MM.1S (cell line): ENCODE results near the gene OOSP2.

Source experiments
- EZH2phosphoT487 ChIP-seq: fragments of 300-600 bp; sonication (generic); IDR thresholded peaks from 2 replicates; pipeline ENCODE4 v1.6.1; 2018; ENCODE audit warnings: antibody characterized with exemption, low read length
- TF ChIP-seq, protein P1 (sequence below): fragments of 300-600 bp; sonication (generic); IDR thresholded peaks from 2 replicates; pipeline ENCODE4 v1.5.1; 2016; ENCODE audit warnings: antibody characterized with exemption, low read length, mixed read lengths

DNA sequence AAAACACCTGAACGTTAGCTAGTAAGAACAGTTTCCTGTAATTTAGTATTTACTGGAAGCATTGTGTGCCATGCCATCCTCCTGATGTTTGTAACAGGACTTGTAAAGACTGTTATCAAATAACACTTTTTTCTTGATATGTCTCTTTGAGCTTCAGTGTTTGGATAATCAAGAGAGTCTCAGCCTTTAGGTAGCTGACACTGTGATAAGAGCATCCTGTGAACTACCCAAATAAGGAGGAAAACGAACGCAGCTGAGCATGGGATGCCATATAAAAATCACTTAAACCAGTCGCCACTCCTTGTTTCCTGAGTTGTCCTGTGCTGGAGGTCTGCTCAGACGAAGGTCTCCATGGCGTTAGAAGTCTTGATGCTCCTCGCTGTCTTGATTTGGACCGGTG lies at the start of gene OOSP2:
- TF ChIP-seq, protein P1, sequence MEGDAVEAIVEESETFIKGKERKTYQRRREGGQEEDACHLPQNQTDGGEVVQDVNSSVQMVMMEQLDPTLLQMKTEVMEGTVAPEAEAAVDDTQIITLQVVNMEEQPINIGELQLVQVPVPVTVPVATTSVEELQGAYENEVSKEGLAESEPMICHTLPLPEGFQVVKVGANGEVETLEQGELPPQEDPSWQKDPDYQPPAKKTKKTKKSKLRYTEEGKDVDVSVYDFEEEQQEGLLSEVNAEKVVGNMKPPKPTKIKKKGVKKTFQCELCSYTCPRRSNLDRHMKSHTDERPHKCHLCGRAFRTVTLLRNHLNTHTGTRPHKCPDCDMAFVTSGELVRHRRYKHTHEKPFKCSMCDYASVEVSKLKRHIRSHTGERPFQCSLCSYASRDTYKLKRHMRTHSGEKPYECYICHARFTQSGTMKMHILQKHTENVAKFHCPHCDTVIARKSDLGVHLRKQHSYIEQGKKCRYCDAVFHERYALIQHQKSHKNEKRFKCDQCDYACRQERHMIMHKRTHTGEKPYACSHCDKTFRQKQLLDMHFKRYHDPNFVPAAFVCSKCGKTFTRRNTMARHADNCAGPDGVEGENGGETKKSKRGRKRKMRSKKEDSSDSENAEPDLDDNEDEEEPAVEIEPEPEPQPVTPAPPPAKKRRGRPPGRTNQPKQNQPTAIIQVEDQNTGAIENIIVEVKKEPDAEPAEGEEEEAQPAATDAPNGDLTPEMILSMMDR: no peak
- TF ChIP-seq EZH2phosphoT487: no peak
